K562 (cell line): ENCODE data around the gene PCBP4. TPM values are rescaled to one million over a fixed set of nuclear protein-coding genes. Genes with fewer than 3 reads are reported as not detected.

Experiments
- ASH1L ChIP-seq: fragments of 450-650 bp; IDR thresholded peaks from 2 replicates; pipeline ENCODE4 v1.6.1; 2018; ENCODE audit warnings: borderline replicate concordance, mild to moderate bottlenecking, low read depth; ENCODE audit not compliant: partially characterized antibody
- ATF6 ChIP-seq: sonication (generic); formaldehyde crosslinking; IDR thresholded peaks from 2 replicates; pipeline ENCODE4 v1.4.0; 2020; ENCODE audit warnings: mild to moderate bottlenecking, missing genetic modification reagents
- DEAF1 ChIP-seq: fragments of 450-650 bp; formaldehyde crosslinking; IDR thresholded peaks from 2 replicates; pipeline ENCODE4 v1.4.0; 2020; ENCODE audit warnings: mild to moderate bottlenecking, moderate library complexity
- HDAC2 ChIP-seq: fragments of 450-650 bp; IDR thresholded peaks from 2 replicates; pipeline ENCODE4 v1.6.1; 2016; ENCODE audit warnings: mild to moderate bottlenecking
- HMGXB4 ChIP-seq: sonication (generic); formaldehyde crosslinking; IDR thresholded peaks from 2 replicates; pipeline ENCODE4 v1.8.1; 2023; ENCODE audit warnings: mild to moderate bottlenecking, missing genetic modification reagents
- MAX ChIP-seq: sonication (generic); formaldehyde crosslinking; IDR thresholded peaks from 2 replicates; pipeline ENCODE4 v1.9.0; 2022; ENCODE audit warnings: mild to moderate bottlenecking, missing genetic modification reagents
- NFYB ChIP-seq: IDR thresholded peaks from 2 replicates; pipeline ENCODE4 v1.6.1; 2011; ENCODE audit warnings: mild to moderate bottlenecking, moderate library complexity; ENCODE audit not compliant: insufficient read length; ENCODE audit errors: extremely low read depth
- NR2C1 ChIP-seq, 2 experiments: fragments of 450-650 bp; IDR thresholded peaks; 2 replicates each; pipeline ENCODE4 v1.6.1; 2017; ENCODE audit warnings: mild to moderate bottlenecking in 2 of 2, antibody characterized with exemption in 1 of 2, inconsistent platforms in 1 of 2, missing compliant biosample characterization in 1 of 2, missing genetic modification characterization in 1 of 2
- NRF1 ChIP-seq, 2 experiments: fragments of 450-650 bp; IDR thresholded peaks in 1 of 2; conservative IDR thresholded peaks in 1 of 2; 2 replicates each; pipeline ENCODE4 v1.6.1; 2014; ENCODE audit warnings: mild to moderate bottlenecking in 2 of 2
- RCOR1 ChIP-seq, 2 experiments: IDR thresholded peaks; 2 replicates each; pipeline ENCODE4 v1.6.1; 2012; ENCODE audit warnings: low read depth in 2 of 2, low read length in 2 of 2, borderline replicate concordance in 1 of 2, improper control_type of control experiment in 1 of 2
- SMC3 ChIP-seq: conservative IDR thresholded peaks from 2 replicates; pipeline ENCODE4 v1.6.1; 2011; ENCODE audit warnings: low read depth, low read length, improper control_type of control experiment; ENCODE audit not compliant: insufficient read depth
- SP1 ChIP-seq: sonication (generic); formaldehyde crosslinking; IDR thresholded peaks from 2 replicates; pipeline ENCODE4 v1.8.1; 2022; ENCODE audit warnings: mild to moderate bottlenecking, missing genetic modification reagents
- ZBTB11 ChIP-seq, 3 experiments: fragments of 200-800 bp in 1 of 3; fragments of 250-450 bp in 1 of 3; fragments of 450-650 bp in 1 of 3; sonication (Bioruptor Pico) in 1 of 3; sonication (Bioruptor generic) in 1 of 3; formaldehyde crosslinking in 1 of 3; IDR thresholded peaks; 2 replicates each; pipeline versions ENCODE4 v1.6.1 to v1.8.0; 2016 to 2022; ENCODE audit warnings: mild to moderate bottlenecking in 2 of 3, missing genetic modification characterization in 2 of 3, missing compliant biosample characterization in 1 of 3, moderate library complexity in 1 of 3
- ZNF511 ChIP-seq: sonication (generic); formaldehyde crosslinking; IDR thresholded peaks from 2 replicates; pipeline ENCODE4 v1.8.0; 2022; ENCODE audit warnings: mild to moderate bottlenecking, missing genetic modification reagents
- polyA plus RNA-seq, 8 experiments: library from polyadenylated mRNA; depleted of rRNA in 4 of 8; stranded (reverse) in 5 of 8; unstranded in 3 of 8; fragments of >200 nt; fragmentation: Nextera tagmentation in 2 of 8; fragmentation: Illumina TruSeq in 1 of 8; extraction: Ambion mirVana in 2 of 8; extraction: Trizol in 1 of 8; gene quantifications; 2 replicates each; pipeline versions ENCODE4 v1.2.1 to v1.2.3, GENCODE V29; 2011 to 2014; ENCODE audit warnings: inconsistent platforms in 1 of 8, missing spikeins in 1 of 8
- total RNA-seq, 7 experiments: library from RNA; depleted of rRNA in 6 of 7; stranded (reverse); fragments of >200 nt in 6 of 7; fragmentation: Illumina TruSeq in 2 of 7; extraction: Trizol in 2 of 7; gene quantifications; 2 replicates each; pipeline versions ENCODE4 v1.2.1 to v1.2.3, GENCODE V29; 2011 to 2021; ENCODE audit warnings: low replicate concordance in 1 of 7

The PCBP4 gene
- total and polyA plus RNA-seq, 9 of the 15 experiments (the other 6 are each of a cell fraction or from before 2014, with no cell fraction given): 0.06 to 5.8 (median 2.6) TPM

- TF ChIP-seq DEAF1 (CRISPR knock-in tag) (peak; percentile 67), HDAC2 (peak; percentile 75; the same call in 1 of the 2 replicates), NR2C1 (IDR thresholded peaks at IDR 0.05) (peak; percentile 84), NR2C1 (tag; IDR thresholded peaks at IDR 0.05) (peak; percentile 87), ATF6 (peak; percentile 68; the same call in 1 of the 2 replicates), HMGXB4 (CRISPR knock-in tag) (no peak), SP1 (CRISPR knock-in tag) (peak; percentile 98), NRF1 (conservative IDR thresholded peaks at IDR 0.05 in 1 of 2, IDR thresholded peaks at IDR 0.05 in 1 of 2) (peak; percentile 94 to 95), ZNF511 (CRISPR knock-in tag) (0 out of 2 replicates have a peak, but pooled peaks have one; percentile 36), SMC3 (peak; percentile 81), NFYB (peak; percentile 71), RCOR1 (IDR thresholded peaks at IDR 0.05; ENCODE audit: borderline replicate concordance in 1 of 2, low read depth in 2 of 2, low read length in 2 of 2) (peak in 1 of 2 experiments; percentile 30; a peak in 1 of 4 replicates), ASH1L (peak; percentile 86), MAX (peak; percentile 86), ZBTB11 (CRISPR knock-in tag; IDR thresholded peaks at IDR 0.05) (peak in 1 of 3 experiments; percentile 84; a peak in 2 of 6 replicates)
Observed at GRCh38 chr3:51941798-51942602, 25.3 kb downstream of the PCBP4 start, which contains the start of the genes PARP3 and RRP9 (continued).
